ENCODE data around the gene GRPEL1.

GRPEL1 gene

GRCh38 chr4:7051144-7051495, 16.7 kb downstream of the GRPEL1 start:
- H3K4me1 ChIP-seq (ENCODE audit: control insufficient read depth, insufficient read depth, low read length): peaks cover 3% of the 10 kb centered on the region; the same call in 1 of the 2 replicates
- no peak overlapping the region for H3K4me3 ChIP-seq (ENCODE audit: low read depth, low read length)
- peaks cover 0 to 49% of the 10 kb centered on the region in 2 experiments; a peak in 1 of 3 replicates for H3K36me3 ChIP-seq (ENCODE audit: control insufficient read depth in 2 of 2, insufficient read depth in 1 of 2, low read length in 2 of 2)
- ChIA-PET CTCF (interaction anchor here (0.6 kb wide), 1 partner anchor 15 kb away, joined by 3 read pairs; no protein-coding TSS in a partner anchor), POLR2A (no interaction called here)
- H3K27ac ChIP-seq (ENCODE audit: extremely low read depth, low read depth, low read length): no peak overlapping the region
- H3K9me3 ChIP-seq (ENCODE audit: control insufficient read depth, insufficient read depth, low read depth, low read length): no peaks in the 10 kb centered on the region
- TF ChIP-seq ZNF341 (tag by site-specific recombination; IDR thresholded peaks at IDR 0.05; ENCODE audit: low read depth): no peak
- TF ChIP-seq SCRT1 (tag by site-specific recombination; IDR thresholded peaks at IDR 0.05; ENCODE audit: borderline replicate concordance): no peak

- Histone ChIP-seq H3K27ac (ENCODE audit: extremely low read depth, low read depth, low read length) (no peak overlapping the region), H3K4me3 (ENCODE audit: low read depth, low read length) (no peak overlapping the region), H3K36me3 (ENCODE audit: control insufficient read depth in 2 of 2, insufficient read depth in 1 of 2, low read length in 2 of 2) (peaks cover 0 to 45% of the 10 kb centered on the region in 2 experiments; a peak in 1 of 3 replicates), H3K4me1 (ENCODE audit: control insufficient read depth, insufficient read depth, low read length) (peaks cover 3% of the 10 kb centered on the region; the same call in 1 of the 2 replicates), H3K9me3 (ENCODE audit: control insufficient read depth, insufficient read depth, low read depth, low read length) (no peaks in the 10 kb centered on the region)
- TF ChIP-seq ZFHX2 (tag by site-specific recombination; conservative IDR thresholded peaks at IDR 0.05): peak; percentile 96
- 0 out of 2 replicates have a peak, but pooled peaks have one; percentile 7 for TF ChIP-seq ZIC2 (tag by site-specific recombination; IDR thresholded peaks at IDR 0.05)
- TF ChIP-seq HIC1 (tag by site-specific recombination; IDR thresholded peaks at IDR 0.05): no peak
- peak; percentile 93 for TF ChIP-seq EGR2 (tag by site-specific recombination; IDR thresholded peaks at IDR 0.05; ENCODE audit: low read depth)
- no peak for TF ChIP-seq SCRT2 (tag by site-specific recombination; IDR thresholded peaks at IDR 0.05)
- ChIA-PET CTCF (interaction anchor here (0.6 kb wide), 1 partner anchor 16 kb away, joined by 3 read pairs; no protein-coding TSS in a partner anchor), POLR2A (no interaction called here)
These were observed 17.3 kb downstream of the GRPEL1 start for GRCh38 chr4:7050481-7051143.

GRCh38 chr4:7049739-7050138, 18.1 kb downstream of the GRPEL1 start:
- TF ChIP-seq ZNF600 (tag by site-specific recombination; IDR thresholded peaks at IDR 0.05) (0 out of 2 replicates have a peak, but pooled peaks have one; percentile 27), ZNF26 (tag by site-specific recombination; IDR thresholded peaks at IDR 0.05) (no peak), GLIS2 (tag by site-specific recombination; IDR thresholded peaks at IDR 0.05) (0 out of 2 replicates have a peak, but pooled peaks have one; percentile 30), ZNF658 (tag by site-specific recombination; IDR thresholded peaks at IDR 0.05) (no peak), ZNF629 (tag by site-specific recombination; IDR thresholded peaks at IDR 0.05) (no peak), ZNF692 (tag by site-specific recombination; IDR thresholded peaks at IDR 0.05) (no peak)
- H3K27ac ChIP-seq (ENCODE audit: extremely low read depth, low read depth, low read length): no peak overlapping the region
- POLR2A ChIA-PET: no interaction called here
- H3K4me3 ChIP-seq (ENCODE audit: low read depth, low read length): no peak overlapping the region
- no peaks in the 10 kb centered on the region for H3K9me3 ChIP-seq (ENCODE audit: control insufficient read depth, insufficient read depth, low read depth, low read length)
- CTCF ChIA-PET: no interaction called here
- peaks cover 3% of the 10 kb centered on the region; the same call in 1 of the 2 replicates for H3K4me1 ChIP-seq (ENCODE audit: control insufficient read depth, insufficient read depth, low read length)
- peaks cover 0 to 45% of the 10 kb centered on the region in 2 experiments; a peak in 1 of 3 replicates for H3K36me3 ChIP-seq (ENCODE audit: control insufficient read depth in 2 of 2, insufficient read depth in 1 of 2, low read length in 2 of 2)

All from HEK293 (cell line).